ENCODE data around the gene SEC14L6.
"Not testable (repeated sequence)": the region's sequence is repeated elsewhere in the genome, so short reads cannot be mapped to it uniquely, and the experiment has no call there.

SEC14L6 gene

DNA sequence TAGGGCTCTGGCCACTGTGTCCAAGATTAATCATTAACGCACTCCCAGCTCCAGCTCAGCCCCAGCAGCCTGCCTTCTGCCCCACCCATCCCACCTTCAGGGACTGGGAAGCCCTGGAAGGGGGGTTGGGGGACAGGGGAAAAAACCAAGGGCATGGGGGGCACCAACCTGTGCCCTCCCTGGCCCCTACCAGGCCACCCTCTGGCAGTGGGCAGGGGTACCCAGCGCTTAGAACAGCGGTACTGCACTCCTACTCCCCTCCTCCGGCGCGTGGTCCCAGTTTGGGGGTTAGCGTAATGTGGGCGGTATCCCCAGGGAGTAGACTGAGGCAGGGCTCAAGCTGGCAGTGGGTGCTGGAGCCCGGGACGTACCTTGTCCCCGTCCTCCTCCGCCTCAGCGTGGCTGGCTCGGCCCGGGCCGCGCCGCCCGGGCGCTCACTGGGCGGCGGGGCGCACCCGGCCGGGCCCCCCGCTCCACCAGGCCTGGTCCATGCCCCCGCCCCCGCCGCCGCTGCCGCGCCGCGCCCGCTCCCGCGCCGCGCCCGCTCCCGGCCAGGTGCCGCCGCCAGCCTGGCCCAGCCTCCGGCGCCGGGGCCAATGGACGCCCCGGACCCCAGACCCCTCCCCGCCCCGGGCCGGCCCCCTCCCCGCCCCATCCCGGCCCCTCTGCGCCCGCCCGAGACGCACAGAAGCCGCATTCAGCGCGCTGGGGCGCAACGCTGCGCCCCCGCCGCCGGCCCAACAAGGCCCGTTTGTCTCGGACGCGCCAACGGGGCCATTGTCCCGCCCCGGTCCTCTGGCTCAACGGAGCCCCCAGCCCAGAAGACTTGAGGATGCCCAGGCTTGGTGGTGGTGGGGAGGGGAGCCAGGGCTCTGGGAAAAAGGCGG lies 27.8 kb upstream of the SEC14L6 start, which contains the start of gene GAL3ST1:
TSS of gene GAL3ST1 (minus strand) at position 571 of the 887 bp plus-strand sequence. CDS start 17,273 bp downstream, outside the sequence.
- H3K9me3 ChIP-seq (ENCODE audit: insufficient read depth, low read length), result no peaks in the 10 kb centered on the region
- DNase-seq (ENCODE audit: low read depth, low spot score), result no peak
- peak within 1 kb of the TSS; percentile 32 for H3K4me3 ChIP-seq (ENCODE audit: insufficient read length, low read depth)
- H3K4me1 ChIP-seq (ENCODE audit: insufficient read depth, insufficient read length), result peaks cover 11% of the 10 kb centered on the region
- TF ChIP-seq YY1 (IDR thresholded peaks at IDR 0.05; ENCODE audit: insufficient read depth, insufficient read length) (no peak), ZNF274 (IDR thresholded peaks at IDR 0.05; ENCODE audit: low read depth, low read length) (no peak), SUZ12 (IDR thresholded peaks at IDR 0.05; ENCODE audit: extremely low read depth, insufficient read depth, insufficient read length) (no peak)
- H3K36me3 ChIP-seq (ENCODE audit: insufficient read depth, insufficient read length, low read length), result peaks cover 40% of the 10 kb centered on the region
- peaks cover 9% of the 10 kb centered on the region for H3K27me3 ChIP-seq (ENCODE audit: insufficient read depth, insufficient read length)
- H3K9ac ChIP-seq (ENCODE audit: insufficient read length, low read depth), result peak within 1 kb of the TSS; percentile 64

DNA sequence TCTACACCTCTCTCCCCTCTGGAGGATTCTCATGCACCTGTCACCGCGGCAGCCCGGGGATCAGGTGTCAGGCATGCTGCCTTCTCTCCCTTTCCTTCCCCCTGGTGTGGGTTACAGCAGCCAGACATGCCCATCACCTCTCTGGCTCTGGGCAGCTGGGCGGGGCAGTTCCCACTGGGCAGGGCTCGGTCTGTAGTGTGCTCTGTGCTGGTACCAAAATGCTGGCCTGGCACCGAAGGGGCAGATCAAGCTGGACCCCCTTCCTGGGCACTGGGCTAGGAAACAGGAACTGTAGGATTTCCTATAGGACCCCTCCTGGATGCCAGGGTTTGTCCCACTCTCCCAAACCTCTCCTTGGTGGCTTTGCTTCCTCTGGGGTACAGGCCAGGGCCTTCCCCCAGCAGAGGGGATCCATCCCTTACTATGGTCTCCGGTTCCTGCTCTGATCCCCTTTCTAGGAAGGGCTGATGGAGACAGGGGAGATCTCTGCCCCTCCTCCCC lies 27.1 kb upstream of the SEC14L6 start:
- DNase-seq (ENCODE audit: low read depth, low spot score), result no peak
- Histone ChIP-seq H3K9ac (ENCODE audit: insufficient read length, low read depth) (peak overlapping the region; percentile 64), H3K4me3 (ENCODE audit: insufficient read length, low read depth) (peak overlapping the region; percentile 32)

DNA sequence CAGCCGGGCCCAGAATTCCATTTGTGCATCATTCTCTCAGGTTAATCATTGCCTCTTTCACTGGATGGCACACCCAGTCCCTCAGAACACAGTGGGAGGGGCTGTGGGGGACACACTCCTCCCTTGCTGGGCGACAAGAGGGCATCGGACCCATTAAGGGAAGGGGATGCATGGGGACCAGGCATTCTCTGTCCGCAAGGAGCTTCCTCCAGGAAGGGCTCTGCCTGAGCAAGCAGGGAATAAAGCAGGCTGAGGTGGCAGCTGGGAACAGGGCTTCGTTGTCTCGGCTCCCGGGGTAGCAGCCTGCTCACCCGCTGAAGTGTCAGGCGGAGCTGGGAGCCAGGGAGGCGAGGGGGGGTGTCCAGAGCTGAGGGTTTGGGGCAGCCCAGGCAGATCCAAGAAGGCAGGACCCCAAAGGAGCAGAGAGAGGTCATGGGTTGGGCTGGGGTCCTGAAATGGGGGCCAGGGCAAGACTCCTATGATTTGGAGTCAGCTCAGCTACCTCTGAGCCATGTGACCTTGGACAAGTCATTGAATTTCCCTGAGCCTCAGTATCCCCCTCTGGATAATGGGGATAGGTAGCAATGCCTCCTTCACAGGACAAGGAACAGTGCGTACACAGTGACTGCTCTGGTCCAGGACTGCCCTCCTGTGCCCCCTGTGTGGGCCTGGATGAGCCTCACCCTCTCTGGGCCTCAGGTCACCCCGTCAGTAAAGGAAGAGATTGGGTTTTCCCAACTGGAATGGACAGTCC lies 26.5 kb upstream of the SEC14L6 start:
- TF ChIP-seq ZNF274 (IDR thresholded peaks at IDR 0.05; ENCODE audit: low read depth, low read length) (no peak), YY1 (IDR thresholded peaks at IDR 0.05; ENCODE audit: insufficient read depth, insufficient read length) (no peak), SUZ12 (IDR thresholded peaks at IDR 0.05; ENCODE audit: extremely low read depth, insufficient read depth, insufficient read length) (no peak)
- Histone ChIP-seq H3K9me3 (ENCODE audit: insufficient read depth, low read length) (no peaks in the 10 kb centered on the region), H3K4me1 (ENCODE audit: insufficient read depth, insufficient read length) (peaks cover 11% of the 10 kb centered on the region), H3K9ac (ENCODE audit: insufficient read length, low read depth) (no peak overlapping the region), H3K36me3 (ENCODE audit: insufficient read depth, insufficient read length, low read length) (peaks cover 27% of the 10 kb centered on the region), H3K4me3 (ENCODE audit: insufficient read length, low read depth) (no peak overlapping the region), H3K27me3 (ENCODE audit: insufficient read depth, insufficient read length) (peaks cover 9% of the 10 kb centered on the region)
- DNase-seq (ENCODE audit: low read depth, low spot score), result no peak

More for the DNA sequence above, 27.1 kb upstream of the SEC14L6 start:
- Histone ChIP-seq H3K27me3 (ENCODE audit: insufficient read depth, insufficient read length) (peaks cover 9% of the 10 kb centered on the region), H3K9me3 (ENCODE audit: insufficient read depth, low read length) (no peaks in the 10 kb centered on the region), H3K4me1 (ENCODE audit: insufficient read depth, insufficient read length) (peaks cover 11% of the 10 kb centered on the region), H3K36me3 (ENCODE audit: insufficient read depth, insufficient read length, low read length) (peaks cover 33% of the 10 kb centered on the region)
- TF ChIP-seq YY1 (IDR thresholded peaks at IDR 0.05; ENCODE audit: insufficient read depth, insufficient read length) (no peak), SUZ12 (IDR thresholded peaks at IDR 0.05; ENCODE audit: extremely low read depth, insufficient read depth, insufficient read length) (no peak), ZNF274 (IDR thresholded peaks at IDR 0.05; ENCODE audit: low read depth, low read length) (no peak)

DNA sequence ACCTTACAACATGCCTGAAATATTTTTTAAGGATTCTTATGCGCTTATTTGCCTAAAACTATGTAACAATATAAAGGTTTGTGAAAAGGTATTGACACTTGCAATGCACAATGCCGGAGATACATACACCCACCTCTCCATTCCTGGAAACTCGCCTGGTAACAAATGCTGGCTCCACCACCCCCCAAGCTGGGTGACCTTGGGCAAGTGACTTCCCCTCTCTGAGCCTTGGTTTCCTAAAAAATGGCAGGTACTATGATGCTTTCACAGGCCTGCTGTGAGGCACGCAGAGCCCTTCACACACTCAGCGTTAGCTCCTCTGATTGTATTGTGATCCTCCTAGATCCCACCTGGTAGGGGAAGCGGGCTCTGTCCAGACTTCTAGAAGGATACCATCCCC lies 25.7 kb upstream of the SEC14L6 start:
- TF ChIP-seq ZNF274 (IDR thresholded peaks at IDR 0.05; ENCODE audit: low read depth, low read length) (no peak), SUZ12 (IDR thresholded peaks at IDR 0.05; ENCODE audit: extremely low read depth, insufficient read depth, insufficient read length) (no peak), YY1 (IDR thresholded peaks at IDR 0.05; ENCODE audit: insufficient read depth, insufficient read length) (no peak)
- no peak for DNase-seq (ENCODE audit: low read depth, low spot score)
- no peak overlapping the region for H3K9ac ChIP-seq (ENCODE audit: insufficient read length, low read depth)
- H3K27me3 ChIP-seq (ENCODE audit: insufficient read depth, insufficient read length), result peaks cover 9% of the 10 kb centered on the region
- no peak overlapping the region for H3K4me3 ChIP-seq (ENCODE audit: insufficient read length, low read depth)
- peaks cover 19% of the 10 kb centered on the region for H3K36me3 ChIP-seq (ENCODE audit: insufficient read depth, insufficient read length, low read length)
- no peaks in the 10 kb centered on the region for H3K9me3 ChIP-seq (ENCODE audit: insufficient read depth, low read length)
- peaks cover 11% of the 10 kb centered on the region for H3K4me1 ChIP-seq (ENCODE audit: insufficient read depth, insufficient read length)

DNA sequence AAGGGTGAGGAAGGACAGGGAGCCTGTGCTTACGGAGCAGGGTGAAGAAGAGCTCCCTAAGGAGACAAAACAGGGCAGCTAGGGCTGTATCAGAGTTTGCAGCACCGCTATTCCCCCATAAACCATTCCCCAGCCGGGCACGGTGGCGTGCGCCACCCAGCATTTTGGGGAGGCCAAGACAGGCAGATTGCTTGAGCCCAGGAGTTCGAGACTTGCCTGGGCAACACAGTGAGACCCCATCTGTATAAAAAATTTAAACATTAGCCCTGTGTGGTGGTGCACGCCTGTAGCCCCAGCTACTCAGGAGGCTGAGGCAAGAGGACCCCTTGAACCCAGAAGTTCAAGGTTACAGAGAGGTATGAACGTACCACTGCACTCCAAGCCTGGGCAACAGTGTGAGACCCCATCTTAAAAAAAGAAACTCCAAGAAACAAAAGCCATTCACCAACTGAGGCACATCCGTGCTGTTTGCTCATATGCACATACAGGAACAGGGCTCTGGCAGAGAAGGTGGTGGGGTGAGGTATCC lies 23.2 kb upstream of the SEC14L6 start:
- Histone ChIP-seq H3K4me3 (ENCODE audit: insufficient read length, low read depth) (no peak overlapping the region), H3K9me3 (ENCODE audit: insufficient read depth, low read length) (no peaks in the 10 kb centered on the region), H3K27me3 (ENCODE audit: insufficient read depth, insufficient read length) (peaks cover 9% of the 10 kb centered on the region), H3K36me3 (ENCODE audit: insufficient read depth, insufficient read length, low read length) (no peaks in the 10 kb centered on the region), H3K4me1 (ENCODE audit: insufficient read depth, insufficient read length) (peaks cover 13% of the 10 kb centered on the region), H3K9ac (ENCODE audit: insufficient read length, low read depth) (no peak overlapping the region)
- no peak for DNase-seq (ENCODE audit: low read depth, low spot score)
- TF ChIP-seq YY1 (IDR thresholded peaks at IDR 0.05; ENCODE audit: insufficient read depth, insufficient read length), result no peak
- TF ChIP-seq SUZ12 (IDR thresholded peaks at IDR 0.05; ENCODE audit: extremely low read depth, insufficient read depth, insufficient read length), result no peak
- TF ChIP-seq ZNF274 (IDR thresholded peaks at IDR 0.05; ENCODE audit: low read depth, low read length), result no peak

DNA sequence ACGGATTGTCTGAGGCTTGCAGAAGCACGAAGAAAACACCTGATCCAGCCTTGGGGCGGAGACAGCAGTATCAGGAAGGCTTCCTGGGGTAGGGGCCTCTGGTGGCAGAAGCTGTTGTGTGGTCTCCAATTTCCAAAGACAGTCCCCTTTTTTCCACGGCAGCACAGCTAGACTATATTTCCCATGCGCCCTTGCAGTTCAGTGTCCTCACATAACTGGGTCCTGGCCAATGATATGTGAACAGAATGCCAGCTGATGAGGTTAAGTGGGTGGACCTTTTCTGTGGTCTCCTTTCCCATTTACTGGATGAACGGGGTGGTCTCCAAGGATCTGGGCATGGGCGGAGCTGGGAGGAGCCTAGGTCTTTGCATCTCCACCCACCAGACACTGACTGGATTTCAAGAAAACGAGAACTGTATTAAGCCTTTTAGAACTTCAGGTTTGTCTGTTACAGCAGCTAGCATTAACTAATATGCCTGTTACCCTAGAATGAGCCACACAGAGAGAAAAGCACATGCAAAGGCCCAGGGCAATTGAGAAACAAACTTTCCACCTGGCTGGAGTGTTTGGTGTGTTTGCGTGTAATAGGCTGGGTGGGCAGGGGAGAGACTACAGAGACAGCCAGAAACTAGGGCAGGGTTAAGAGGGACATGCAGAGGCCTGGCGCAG lies 21.7 kb upstream of the SEC14L6 start:
- H3K9me3 ChIP-seq (ENCODE audit: insufficient read depth, low read length), result no peaks in the 10 kb centered on the region
- H3K4me1 ChIP-seq (ENCODE audit: insufficient read depth, insufficient read length), result peaks cover 13% of the 10 kb centered on the region
- DNase-seq (ENCODE audit: low read depth, low spot score), result no peak
- H3K9ac ChIP-seq (ENCODE audit: insufficient read length, low read depth), result no peak overlapping the region
- H3K27me3 ChIP-seq (ENCODE audit: insufficient read depth, insufficient read length), result no peaks in the 10 kb centered on the region
- TF ChIP-seq YY1 (IDR thresholded peaks at IDR 0.05; ENCODE audit: insufficient read depth, insufficient read length) (no peak), ZNF274 (IDR thresholded peaks at IDR 0.05; ENCODE audit: low read depth, low read length) (no peak), SUZ12 (IDR thresholded peaks at IDR 0.05; ENCODE audit: extremely low read depth, insufficient read depth, insufficient read length) (no peak)
- no peaks in the 10 kb centered on the region for H3K36me3 ChIP-seq (ENCODE audit: insufficient read depth, insufficient read length, low read length)
- H3K4me3 ChIP-seq (ENCODE audit: insufficient read length, low read depth), result no peak overlapping the region

DNA sequence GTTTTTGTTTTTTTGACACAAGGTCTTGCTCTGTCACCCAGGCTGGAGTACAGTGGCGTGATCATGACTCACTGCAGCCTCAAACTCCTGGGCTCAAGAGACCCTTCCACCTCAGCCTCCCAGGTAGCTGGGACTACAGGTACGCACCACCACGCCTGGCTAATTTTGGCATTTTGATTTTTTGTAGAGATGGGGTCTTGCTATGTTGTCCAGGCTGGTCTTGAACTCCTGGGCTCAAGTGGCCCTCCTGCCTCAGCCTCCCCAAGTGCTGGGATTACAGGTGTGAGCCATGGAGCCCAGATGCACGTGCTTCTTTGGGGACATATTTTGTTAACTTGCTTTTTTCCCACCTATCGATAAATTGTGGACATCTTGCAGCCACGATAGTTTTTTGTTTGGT lies 20.7 kb upstream of the SEC14L6 start:
- not testable (repeated sequence) for DNase-seq (ENCODE audit: low read depth, low spot score); H3K36me3 ChIP-seq (ENCODE audit: insufficient read depth, insufficient read length, low read length); H3K4me3 ChIP-seq (ENCODE audit: insufficient read length, low read depth); H3K9me3 ChIP-seq (ENCODE audit: insufficient read depth, low read length); H3K27me3 ChIP-seq (ENCODE audit: insufficient read depth, insufficient read length); H3K9ac ChIP-seq (ENCODE audit: insufficient read length, low read depth)
- H3K4me1 ChIP-seq (ENCODE audit: insufficient read depth, insufficient read length), result peaks cover 13% of the 10 kb centered on the region

Measured in NT2/D1 (cell line).